Endothelial cell of umbilical vein (primary cell): ENCODE measurements around the gene PLCB4. TPM values are rescaled to one million over a fixed set of nuclear protein-coding genes. Genes with fewer than 3 reads are reported as not detected.

Source experiments
- BruUV-seq: library from RNA; stranded (reverse); fragments of 400-500 nt; replicated peaks from 2 replicates; lab custom pipeline; 2021; lab: Mats Ljungman, UMichigan
- CTCF ChIA-PET: fragments of 300-600, 350-600 bp; sonication (Branson Sonifier 250); formaldehyde crosslinking; loops from one replicate; lab custom pipeline; 2021; ENCODE audit warnings: antibody characterized with exemption, inconsistent platforms; lab: Charles Lee
- POLR2A ChIA-PET: fragments of 300-600, 350-600 bp; sonication (Branson Sonifier 250); formaldehyde crosslinking; loops from one replicate; lab custom pipeline; 2021; ENCODE audit warnings: antibody characterized with exemption, inconsistent platforms; lab: Charles Lee
- DNase-seq: peaks from one replicate; pipeline ENCODE4 v3.0.0-alpha.2; 2011; ENCODE audit warnings: low read depth, low spot score
- FAIRE-seq: peaks from 2 replicates; lab custom pipeline; 2011; peaks lifted over from hg19 to GRCh38; lab: Jason Lieb, UNC
- H2AFZ ChIP-seq: 2 replicates; pipeline ENCODE4 v1.6.0; 2012; ENCODE audit warnings: low read depth, low read length, control low read depth, inconsistent platforms
- H3K27ac ChIP-seq: 2 replicates; pipeline ENCODE4 v1.5.1; 2011; ENCODE audit warnings: low read depth, mild to moderate bottlenecking, control low read depth, low read length, moderate library complexity; ENCODE audit not compliant: insufficient read depth
- H3K27me3 ChIP-seq, 2 experiments: 2 replicates each; pipeline versions ENCODE4 v1.6.0 to v1.6.1; 2011; ENCODE audit warnings: low read length in 2 of 2, mixed read lengths in 1 of 2; ENCODE audit not compliant: control insufficient read depth in 2 of 2, insufficient read depth in 2 of 2
- H3K36me3 ChIP-seq, 2 experiments: 2 replicates in 1 of 2; 3 replicates in 1 of 2; pipeline ENCODE4 v1.5.1; 2011; ENCODE audit warnings: low read length in 2 of 2, mild to moderate bottlenecking in 1 of 2, moderate library complexity in 1 of 2; ENCODE audit not compliant: control insufficient read depth in 2 of 2, insufficient read depth in 2 of 2; ENCODE audit errors: extremely low read depth in 1 of 2
- H3K4me1 ChIP-seq: 3 replicates; pipeline ENCODE4 v1.5.1; 2011; ENCODE audit warnings: mild to moderate bottlenecking, low read length; ENCODE audit not compliant: control insufficient read depth, insufficient read depth; ENCODE audit errors: extremely low read depth
- H3K4me2 ChIP-seq: 2 replicates; pipeline ENCODE4 v1.6.1; 2011; ENCODE audit warnings: low read length, control low read depth, mixed read lengths; ENCODE audit not compliant: insufficient read depth
- H3K4me3 ChIP-seq, 3 experiments: fragments of 200-600 bp in 1 of 3; sonication (generic), shearing (Covaris generic) in 1 of 3; replicated peaks in 1 of 3; 2 replicates each; pipeline ENCODE4 v1.5.1; 2011 to 2016; ENCODE audit warnings: control low read depth in 3 of 3, low read length in 3 of 3, mild to moderate bottlenecking in 2 of 3, inconsistent platforms in 1 of 3, low read depth in 1 of 3, moderate library complexity in 1 of 3; ENCODE audit not compliant: insufficient read depth in 1 of 3
- H3K79me2 ChIP-seq: 2 replicates; pipeline ENCODE4 v1.6.0; 2012; ENCODE audit warnings: low read length, inconsistent platforms; ENCODE audit not compliant: control insufficient read depth, insufficient read depth
- H3K9ac ChIP-seq: replicated peaks from 2 replicates; pipeline ENCODE3; 2011; ENCODE audit warnings: low read length, control low read depth; ENCODE audit not compliant: insufficient read depth; ENCODE audit errors: extremely low read depth
- H3K9me1 ChIP-seq: replicated peaks from 3 replicates; pipeline ENCODE4 v1.6.0; 2011; ENCODE audit warnings: mild to moderate bottlenecking, low read length; ENCODE audit not compliant: control insufficient read depth, insufficient read depth; ENCODE audit errors: extremely low read depth
- H3K9me3 ChIP-seq: replicated peaks from 2 replicates; pipeline ENCODE4 v1.5.1; 2012; ENCODE audit warnings: low read length, inconsistent platforms; ENCODE audit not compliant: control insufficient read depth, insufficient read depth
- H4K20me1 ChIP-seq: replicated peaks from 2 replicates; pipeline ENCODE3; 2011; ENCODE audit warnings: mild to moderate bottlenecking, low read length; ENCODE audit not compliant: control insufficient read depth, insufficient read depth; ENCODE audit errors: extremely low read depth
- EZH2 ChIP-seq: IDR thresholded peaks from 2 replicates; pipeline ENCODE4 v1.6.1; 2012; ENCODE audit warnings: borderline replicate concordance, low read depth, mild to moderate bottlenecking, moderate library complexity, low read length, inconsistent platforms; ENCODE audit not compliant: severe bottlenecking
- FOS ChIP-seq: IDR thresholded peaks from 2 replicates; pipeline ENCODE4 v1.6.1; 2011; ENCODE audit warnings: mild to moderate bottlenecking, low read length, moderate library complexity, borderline replicate concordance; ENCODE audit not compliant: insufficient read depth
- GATA2 ChIP-seq: IDR thresholded peaks from 2 replicates; pipeline ENCODE4 v1.7.0; 2011; ENCODE audit warnings: low read depth, mild to moderate bottlenecking, moderate library complexity, mixed read lengths, low read length; ENCODE audit not compliant: insufficient read length, insufficient read depth
- JUN ChIP-seq: IDR thresholded peaks from 2 replicates; pipeline ENCODE4 v1.6.1; 2011; ENCODE audit warnings: borderline replicate concordance, low read depth; ENCODE audit not compliant: insufficient read length, insufficient read depth
- MYC ChIP-seq: IDR thresholded peaks from one replicate; pipeline ENCODE4 v1.6.1; 2011; ENCODE audit warnings: mild to moderate bottlenecking, low read depth, low read length
- POLR2A ChIP-seq: IDR thresholded peaks from 2 replicates; pipeline ENCODE4 v1.6.1; 2012; ENCODE audit warnings: low read depth, mild to moderate bottlenecking, control low read depth, low read length
- POLR2AphosphoS5 ChIP-seq: IDR thresholded peaks from 2 replicates; pipeline ENCODE4 v1.6.1; 2012; ENCODE audit warnings: low read depth, mild to moderate bottlenecking, control low read depth, low read length, moderate library complexity; ENCODE audit not compliant: insufficient read depth
- dilution Hi-C: fragments of 300-500 bp; cut with MboI; formaldehyde crosslinking; loops from one replicate; pipeline ENCODE4 v1.15.0; 2019; ENCODE audit warnings: low sequenced_read_pairs; ENCODE audit not compliant: extremely low pct_ligation_motif_present
- intact Hi-C: fragments of 100-400 bp; cut with micrococcal nuclease; formaldehyde crosslinking; loops from one replicate; pipeline ENCODE4 v1.10.0; 2022
- polyA plus RNA-seq, 4 experiments: library from polyadenylated mRNA; depleted of rRNA in 3 of 4; stranded (reverse) in 3 of 4; unstranded in 1 of 4; fragments of >200 nt; gene quantifications; 2 replicates each; pipeline versions ENCODE4 v1.2.1 to v1.2.3, GENCODE V29; 2011 to 2012; ENCODE audit warnings: missing spikeins in 1 of 4
- total RNA-seq: library from RNA; stranded (reverse); gene quantifications from 2 replicates; pipeline ENCODE4 v1.2.3, GENCODE V29; 2021
- TF ChIP-seq, protein P1 (sequence below), 2 donors: IDR thresholded peaks; 1 replicate in 1 of 2; 2 replicates in 1 of 2; pipeline ENCODE4 v1.5.1; 2011; ENCODE audit warnings: low read length in 2 of 2, mild to moderate bottlenecking in 2 of 2, moderate library complexity in 2 of 2, control low read depth in 1 of 2, inconsistent platforms in 1 of 2, low read depth in 1 of 2; ENCODE audit not compliant: insufficient read depth in 1 of 2; ENCODE audit errors: extremely low read depth in 1 of 2
- TF ChIP-seq, protein P2 (sequence below): IDR thresholded peaks from 2 replicates; pipeline ENCODE4 v1.6.1; 2011; ENCODE audit not compliant: insufficient read depth, insufficient read length

PLCB4 gene
- total and polyA plus RNA-seq, 2 donors (not counting 3 experiments of a cell fraction or from before 2014, with no cell fraction given) = 0.37 to 1.7 TPM

DNA sequence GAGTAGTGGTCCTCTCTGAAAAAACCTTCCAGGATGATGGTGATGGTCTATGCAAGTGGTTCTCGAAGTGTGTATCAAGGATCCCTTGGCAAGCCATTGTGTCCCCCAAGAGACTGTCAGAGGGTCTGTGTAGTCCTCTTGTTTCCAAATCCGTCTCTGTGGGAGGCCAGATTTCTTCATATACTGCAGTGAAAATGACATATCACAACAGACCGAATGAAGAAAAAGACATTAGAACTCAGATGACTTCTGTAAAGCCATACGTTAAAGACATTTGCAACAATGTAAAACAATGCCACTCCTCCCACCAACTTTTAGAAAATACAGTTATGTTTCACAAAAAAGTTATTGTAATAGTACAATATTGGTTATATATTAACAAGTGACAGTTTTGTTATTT, 418.3 kb downstream of the PLCB4 start:
- Histone ChIP-seq H3K27me3 (no peaks in the 10 kb centered on the region), H2AFZ (no peak overlapping the region), H3K4me2 (no peak overlapping the region), H3K79me2 (no peaks in the 10 kb centered on the region), H3K9ac (no peak overlapping the region), H4K20me1 (no peaks in the 10 kb centered on the region), H3K4me3 (no peak overlapping the region), H3K9me1 (no peaks in the 10 kb centered on the region), H3K9me3 (no peaks in the 10 kb centered on the region), H3K4me1 (no peaks in the 10 kb centered on the region), H3K36me3 (no peaks in the 10 kb centered on the region), H3K27ac (no peak overlapping the region)
- BruUV-seq = no TSS peak
- intact Hi-C loops (no loop called here), dilution Hi-C loops (no loop called here)
- ChIA-PET POLR2A (no interaction called here), CTCF (interaction anchor here (1.7 to 2.5 kb wide), 2 partner anchors 79 to 123 kb away, joined by 5 to 12 read pairs; no protein-coding TSS in a partner anchor)
- FAIRE-seq (no peak), DNase-seq (no peak)
- TF ChIP-seq EZH2 = no peak
- TF ChIP-seq JUN = no peak

DNA sequence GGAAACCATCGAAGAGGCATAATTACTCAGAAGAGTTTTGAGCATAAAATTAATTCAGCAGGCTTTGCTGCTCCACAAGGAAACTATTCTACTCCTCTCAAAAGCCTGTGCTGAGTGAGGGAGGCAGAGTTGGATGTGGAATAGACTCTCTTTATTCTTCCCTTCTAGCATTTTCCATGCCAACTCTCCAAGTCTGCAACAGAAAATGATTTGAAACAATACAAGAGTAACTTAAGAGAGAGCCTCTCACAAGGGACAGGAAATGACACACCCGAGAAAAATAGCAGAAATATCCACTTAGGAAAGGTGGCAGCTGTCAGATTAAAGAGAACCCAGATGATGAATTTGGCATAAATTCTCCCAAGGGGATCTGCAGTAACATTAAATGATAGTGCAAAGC, 419.2 kb downstream of the PLCB4 start:
- H4K20me1 ChIP-seq = no peaks in the 10 kb centered on the region
- no peaks in the 10 kb centered on the region for H3K9me3 ChIP-seq
- no peaks in the 10 kb centered on the region for H3K4me1 ChIP-seq
- intact Hi-C loops = no loop called here
- no TSS peak for BruUV-seq
- FAIRE-seq = no peak
- H3K36me3 ChIP-seq = no peaks in the 10 kb centered on the region
- H3K4me3 ChIP-seq = no peak overlapping the region
- dilution Hi-C loops = no loop called here
- H3K9ac ChIP-seq = no peak overlapping the region
- H3K79me2 ChIP-seq = no peaks in the 10 kb centered on the region
- CTCF ChIA-PET = no interaction called here
- no peaks in the 10 kb centered on the region for H3K27me3 ChIP-seq
- H3K9me1 ChIP-seq = no peaks in the 10 kb centered on the region
- H3K4me2 ChIP-seq = no peak overlapping the region
- H2AFZ ChIP-seq = no peak overlapping the region
- POLR2A ChIA-PET = no interaction called here
- H3K27ac ChIP-seq = no peak overlapping the region
- TF ChIP-seq, protein P1, sequence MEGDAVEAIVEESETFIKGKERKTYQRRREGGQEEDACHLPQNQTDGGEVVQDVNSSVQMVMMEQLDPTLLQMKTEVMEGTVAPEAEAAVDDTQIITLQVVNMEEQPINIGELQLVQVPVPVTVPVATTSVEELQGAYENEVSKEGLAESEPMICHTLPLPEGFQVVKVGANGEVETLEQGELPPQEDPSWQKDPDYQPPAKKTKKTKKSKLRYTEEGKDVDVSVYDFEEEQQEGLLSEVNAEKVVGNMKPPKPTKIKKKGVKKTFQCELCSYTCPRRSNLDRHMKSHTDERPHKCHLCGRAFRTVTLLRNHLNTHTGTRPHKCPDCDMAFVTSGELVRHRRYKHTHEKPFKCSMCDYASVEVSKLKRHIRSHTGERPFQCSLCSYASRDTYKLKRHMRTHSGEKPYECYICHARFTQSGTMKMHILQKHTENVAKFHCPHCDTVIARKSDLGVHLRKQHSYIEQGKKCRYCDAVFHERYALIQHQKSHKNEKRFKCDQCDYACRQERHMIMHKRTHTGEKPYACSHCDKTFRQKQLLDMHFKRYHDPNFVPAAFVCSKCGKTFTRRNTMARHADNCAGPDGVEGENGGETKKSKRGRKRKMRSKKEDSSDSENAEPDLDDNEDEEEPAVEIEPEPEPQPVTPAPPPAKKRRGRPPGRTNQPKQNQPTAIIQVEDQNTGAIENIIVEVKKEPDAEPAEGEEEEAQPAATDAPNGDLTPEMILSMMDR (IDR thresholded peaks at IDR 0.05; ENCODE audit: extremely low read depth in 1 of 2, insufficient read depth in 1 of 2, low read depth in 1 of 2, low read length in 2 of 2) = no peak
- TF ChIP-seq JUN (no peak), EZH2 (no peak), GATA2 (no peak), POLR2A (no peak), POLR2AphosphoS5 (no peak), MYC (no peak), FOS (no peak)
- TF ChIP-seq, protein P2, sequence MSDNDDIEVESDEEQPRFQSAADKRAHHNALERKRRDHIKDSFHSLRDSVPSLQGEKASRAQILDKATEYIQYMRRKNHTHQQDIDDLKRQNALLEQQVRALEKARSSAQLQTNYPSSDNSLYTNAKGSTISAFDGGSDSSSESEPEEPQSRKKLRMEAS = no peak
- DNase-seq = no peak
